Upper lobe of left lung (tissue), 6 donors: ENCODE data around the gene SULT1A1. TPM values are rescaled to one million over a fixed set of nuclear protein-coding genes. Genes with fewer than 3 reads are reported as not detected.
A peak's percentile ranks its signal among the peaks of the same experiment; 100 is the strongest.

Experiments used
- ATAC-seq, 2 donors: fragments of 200-7000 bp; cut with Tn5 transposase; one replicate each; pipeline ENCODE4 v1.9.1; 2022; ENCODE audit warnings: mild to moderate bottlenecking in 2 of 2, moderate library complexity in 2 of 2; ENCODE audit not compliant: low FRiP score in 2 of 2
- DNase-seq, 2 donors: peaks; one replicate each; pipeline ENCODE4 v3.0.0-alpha.2; 2019 to 2020
- H3K27ac ChIP-seq, 4 donors: fragments of 200-600 bp; sonication (generic); one replicate each; pipeline ENCODE4 v1.5.1; 2016 to 2019
- H3K27me3 ChIP-seq, 4 donors: fragments of 200-600 bp; sonication (generic); one replicate each; pipeline ENCODE4 v1.5.1; 2017 to 2019
- H3K36me3 ChIP-seq, 4 donors: fragments of 200-600 bp; sonication (generic); one replicate each; pipeline ENCODE4 v1.5.1; 2016 to 2019
- H3K4me1 ChIP-seq, 4 donors: fragments of 200-600 bp; sonication (generic); one replicate each; pipeline ENCODE4 v1.5.1; 2018 to 2019
- H3K4me3 ChIP-seq, 4 donors: fragments of 200-600 bp; sonication (generic); one replicate each; pipeline ENCODE4 v1.5.1; 2017 to 2019; ENCODE audit warnings: mild to moderate bottlenecking in 2 of 4, moderate library complexity in 1 of 4
- H3K9me3 ChIP-seq, 4 donors: fragments of 200-600 bp; sonication (generic); one replicate each; pipeline ENCODE4 v1.5.1; 2018 to 2019
- CTCF ChIP-seq, 6 experiments: fragments of 450-650 bp in 4 of 6; fragments of 200-600 bp in 2 of 6; sonication (generic) in 2 of 6; IDR thresholded peaks; one replicate each; pipeline ENCODE4 v1.5.1; 2016 to 2019; ENCODE audit warnings: antibody characterized with exemption in 6 of 6
- EP300 ChIP-seq, 4 donors: sonication (generic); formaldehyde crosslinking; IDR thresholded peaks; one replicate each; pipeline ENCODE4 v1.5.1; 2017; ENCODE audit warnings: antibody characterized with exemption in 4 of 4, control low read depth in 2 of 4
- POLR2A ChIP-seq, 4 donors: fragments of 450-650 bp; IDR thresholded peaks; one replicate each; pipeline ENCODE4 v1.5.1; 2016 to 2017; ENCODE audit warnings: antibody characterized with exemption in 4 of 4, mild to moderate bottlenecking in 2 of 4
- POLR2AphosphoS5 ChIP-seq, 2 donors: sonication (generic); formaldehyde crosslinking; IDR thresholded peaks; one replicate each; pipeline ENCODE4 v1.5.1; 2017; ENCODE audit warnings: antibody characterized with exemption in 2 of 2
- WGBS, 2 donors: methylation state at CpG; one replicate each; pipeline ENCODE4 v1.1.5; 2017 to 2018; 5-methylcytosine and 5-hydroxymethylcytosine counted together
- total RNA-seq, 6 donors: library from RNA; depleted of rRNA in 4 of 6; stranded (reverse); fragments of >200 nt in 4 of 6; gene quantifications; one replicate each; pipeline versions ENCODE4 v1.1.0 to v1.2.1, GENCODE V29; 2016 to 2021
- donor health status: DM: no; HTN: no; CAD: no; lungs with moderate emphysema.
- donor health status: DM: no; HTN: yes; CAD: no; lungs with severe emphysema.

Gene SULT1A1
- total RNA-seq, 6 donors from 2014 or later = 46.0 to 180 (median 124) TPM

- no peak for TF ChIP-seq EP300 (IDR thresholded peaks at IDR 0.05)
- no peak for TF ChIP-seq POLR2AphosphoS5 (IDR thresholded peaks at IDR 0.05)
- TF ChIP-seq POLR2A (IDR thresholded peaks at IDR 0.05) = no peak
- TF ChIP-seq CTCF (IDR thresholded peaks at IDR 0.05) = no peak
- 88 to 89% methylated on average over 6 of the region's 6 CpGs for WGBS, 2 donors
- H3K9me3 ChIP-seq = peaks cover 0 to 5% (median 0%) of the 10 kb centered on the region in 4 donors
- DNase-seq (no peak), ATAC-seq (no peak)
- peaks cover 18 to 23% (median 22%) of the 10 kb centered on the region in 4 donors for H3K4me1 ChIP-seq
- peak overlapping the region in 1 of 4 donors; percentile 51 for H3K27ac ChIP-seq
- H3K36me3 ChIP-seq = peaks cover 0 to 11% (median 6%) of the 10 kb centered on the region in 4 donors
- no peak overlapping the region for H3K4me3 ChIP-seq
- no peaks in the 10 kb centered on the region for H3K27me3 ChIP-seq
Observed at GRCh38 chr16:28563218-28563617, 46.6 kb downstream of the SULT1A1 start.

- Histone ChIP-seq H3K36me3 (peaks cover 0 to 20% (median 9%) of the 10 kb centered on the region in 4 donors), H3K4me1 (peaks cover 18 to 23% (median 22%) of the 10 kb centered on the region in 4 donors), H3K27me3 (no peaks in the 10 kb centered on the region), H3K9me3 (peaks cover 0 to under 1% (median 0%) of the 10 kb centered on the region in 4 donors), H3K27ac (peak overlapping the region; percentile 19 to 62 (median 48)), H3K4me3 (no peak overlapping the region)
- DNase-seq (no peak), ATAC-seq (no peak)
- no peak for TF ChIP-seq POLR2AphosphoS5 (IDR thresholded peaks at IDR 0.05)
- TF ChIP-seq CTCF (IDR thresholded peaks at IDR 0.05) = no peak
- no peak for TF ChIP-seq EP300 (IDR thresholded peaks at IDR 0.05)
- WGBS, 2 donors = 78 to 88% methylated on average over 4 of the region's 4 CpGs
Observed at GRCh38 chr16:28562199-28562598, 47.6 kb downstream of the SULT1A1 start.

GRCh38 chr16:28561557-28562187 lies 48.2 kb downstream of the SULT1A1 start:
- Histone ChIP-seq H3K9me3 (no peaks in the 10 kb centered on the region), H3K4me3 (no peak overlapping the region), H3K36me3 (peaks cover 0 to 26% (median 11%) of the 10 kb centered on the region in 4 donors), H3K27me3 (no peaks in the 10 kb centered on the region), H3K4me1 (peaks cover 18 to 23% (median 22%) of the 10 kb centered on the region in 4 donors), H3K27ac (peak overlapping the region; percentile 45 to 68 (median 56))
- 54 to 55% methylated on average over 7 of the region's 7 CpGs for WGBS, 2 donors
- no peak for TF ChIP-seq EP300 (IDR thresholded peaks at IDR 0.05)
- TF ChIP-seq POLR2AphosphoS5 (IDR thresholded peaks at IDR 0.05) = no peak
- TF ChIP-seq CTCF (IDR thresholded peaks at IDR 0.05) = no peak
- TF ChIP-seq POLR2A (IDR thresholded peaks at IDR 0.05) = no peak
- ATAC-seq (peak in 1 of 2 donors; percentile 54), DNase-seq (no peak)

- ATAC-seq = no peak
- H3K27ac ChIP-seq = no peak overlapping the region
- no peak for TF ChIP-seq POLR2AphosphoS5 (IDR thresholded peaks at IDR 0.05)
- no peak for TF ChIP-seq CTCF (IDR thresholded peaks at IDR 0.05)
- no peak for TF ChIP-seq POLR2A (IDR thresholded peaks at IDR 0.05)
- TF ChIP-seq EP300 (IDR thresholded peaks at IDR 0.05) = no peak
- H3K36me3 ChIP-seq = peaks cover 0 to 31% (median 14%) of the 10 kb centered on the region in 4 donors
- no peak for DNase-seq
- 80 to 86% methylated on average over 3 of the region's 3 CpGs for WGBS, 2 donors
- peaks cover 27 to 40% (median 34%) of the 10 kb centered on the region in 4 donors for H3K4me1 ChIP-seq
- no peaks in the 10 kb centered on the region for H3K27me3 ChIP-seq
- no peaks in the 10 kb centered on the region for H3K9me3 ChIP-seq
- H3K4me3 ChIP-seq = no peak overlapping the region
Observed at GRCh38 chr16:28558456-28558855, 51.4 kb downstream of the SULT1A1 start.

GRCh38 chr16:28556914-28557320 lies 52.9 kb downstream of the SULT1A1 start:
- Histone ChIP-seq H3K9me3 (no peaks in the 10 kb centered on the region), H3K27me3 (no peaks in the 10 kb centered on the region), H3K4me3 (no peak overlapping the region), H3K27ac (peak overlapping the region in 1 of 4 donors; percentile 43), H3K36me3 (peaks cover 0 to 31% (median 14%) of the 10 kb centered on the region in 4 donors), H3K4me1 (peaks cover 22 to 33% (median 27%) of the 10 kb centered on the region in 4 donors)
- WGBS, 2 donors = 82 to 89% methylated on average over 2 of the region's 2 CpGs
- ATAC-seq (no peak), DNase-seq (no peak)
- no peak for TF ChIP-seq POLR2A (IDR thresholded peaks at IDR 0.05)
- no peak for TF ChIP-seq CTCF (IDR thresholded peaks at IDR 0.05)
- no peak for TF ChIP-seq EP300 (IDR thresholded peaks at IDR 0.05)
- no peak for TF ChIP-seq POLR2AphosphoS5 (IDR thresholded peaks at IDR 0.05)
